Measurements from ENCODE around the gene NEDD9. TPM values are rescaled to one million over a fixed set of nuclear protein-coding genes. Genes with fewer than 3 reads are reported as not detected.

The NEDD9 gene
- total RNA-seq, 1 donor from 2014 or later = 23.2 TPM

GRCh38 chr6:11181478-11182136 lies 50.9 kb downstream of the NEDD9 start:
- Mint-ChIP-seq H3K27me3 (ENCODE audit: low read depth) (no peaks in the 10 kb centered on the region), H3K27ac (ENCODE audit: unreplicated experiment) (no peak overlapping the region), H3K36me3 (ENCODE audit: low read depth) (peaks cover 27% of the 10 kb centered on the region), H3K9me3 (ENCODE audit: low read depth) (peaks cover 6% of the 10 kb centered on the region), H3K4me1 (ENCODE audit: low read depth) (no peaks in the 10 kb centered on the region), H3K4me3 (ENCODE audit: unreplicated experiment) (no peak overlapping the region)
- no peak for DNase-seq (ENCODE audit: low spot score)
- TF ChIP-seq CTCF (IDR thresholded peaks at IDR 0.05) = no peak

GRCh38 chr6:11179419-11180202 lies 52.9 kb downstream of the NEDD9 start:
- H3K27ac Mint-ChIP-seq (ENCODE audit: unreplicated experiment) = no peak overlapping the region
- DNase-seq (ENCODE audit: low spot score) = no peak
- H3K9me3 Mint-ChIP-seq (ENCODE audit: low read depth) = peaks cover 6% of the 10 kb centered on the region
- H3K4me3 Mint-ChIP-seq (ENCODE audit: unreplicated experiment) = no peak overlapping the region
- H3K36me3 Mint-ChIP-seq (ENCODE audit: low read depth) = peaks cover 16% of the 10 kb centered on the region
- TF ChIP-seq CTCF (IDR thresholded peaks at IDR 0.05) = no peak
- no peaks in the 10 kb centered on the region for H3K27me3 Mint-ChIP-seq (ENCODE audit: low read depth)
- H3K4me1 Mint-ChIP-seq (ENCODE audit: low read depth) = no peaks in the 10 kb centered on the region

- H3K4me3 Mint-ChIP-seq (ENCODE audit: unreplicated experiment) = no peak overlapping the region
- no peak for TF ChIP-seq CTCF (IDR thresholded peaks at IDR 0.05)
- no peaks in the 10 kb centered on the region for H3K27me3 Mint-ChIP-seq (ENCODE audit: low read depth)
- no peak for DNase-seq (ENCODE audit: low spot score)
- peaks cover 13% of the 10 kb centered on the region for H3K36me3 Mint-ChIP-seq (ENCODE audit: low read depth)
- H3K9me3 Mint-ChIP-seq (ENCODE audit: low read depth) = peaks cover 6% of the 10 kb centered on the region
- H3K4me1 Mint-ChIP-seq (ENCODE audit: low read depth) = no peaks in the 10 kb centered on the region
- H3K27ac Mint-ChIP-seq (ENCODE audit: unreplicated experiment) = no peak overlapping the region
These were observed 53.4 kb downstream of the NEDD9 start for GRCh38 chr6:11179088-11179418.

- DNase-seq (ENCODE audit: low spot score) = no peak
- H3K9me3 Mint-ChIP-seq (ENCODE audit: low read depth) = peaks cover 3% of the 10 kb centered on the region
- H3K27ac Mint-ChIP-seq (ENCODE audit: unreplicated experiment) = no peak overlapping the region
- H3K27me3 Mint-ChIP-seq (ENCODE audit: low read depth) = no peaks in the 10 kb centered on the region
- H3K36me3 Mint-ChIP-seq (ENCODE audit: low read depth) = peaks cover 5% of the 10 kb centered on the region
- no peak overlapping the region for H3K4me3 Mint-ChIP-seq (ENCODE audit: unreplicated experiment)
- peaks cover 13% of the 10 kb centered on the region for H3K4me1 Mint-ChIP-seq (ENCODE audit: low read depth)
- no peak for TF ChIP-seq CTCF (IDR thresholded peaks at IDR 0.05)
These were observed 55.2 kb downstream of the NEDD9 start for GRCh38 chr6:11177271-11177670.

GRCh38 chr6:11174242-11174611 lies 58.2 kb downstream of the NEDD9 start:
- Mint-ChIP-seq H3K36me3 (ENCODE audit: low read depth) (no peaks in the 10 kb centered on the region), H3K4me3 (ENCODE audit: unreplicated experiment) (no peak overlapping the region), H3K27ac (ENCODE audit: unreplicated experiment) (no peak overlapping the region), H3K9me3 (ENCODE audit: low read depth) (no peaks in the 10 kb centered on the region), H3K27me3 (ENCODE audit: low read depth) (no peaks in the 10 kb centered on the region), H3K4me1 (ENCODE audit: low read depth) (peaks cover 14% of the 10 kb centered on the region)
- TF ChIP-seq CTCF (IDR thresholded peaks at IDR 0.05) = no peak
- no peak for DNase-seq (ENCODE audit: low spot score)

Data from chondrocyte (in vitro differentiated cells).